Measurements from ENCODE around the gene MRPL44.

GRCh38 chr2:223941579-223942277, 15.5 kb upstream of the MRPL44 start:
- TF ChIP-seq CTCF (IDR thresholded peaks at IDR 0.05) (no peak), POLR2A (IDR thresholded peaks at IDR 0.05) (no peak)

Measured in stomach (tissue), 4 donors.